ENCODE measurements around the gene NRARP. TPM values are rescaled to one million over a fixed set of nuclear protein-coding genes. Genes with fewer than 3 reads are reported as not detected.

Gene NRARP
- total and polyA plus RNA-seq, 10 of the 15 experiments (the other 5 are each of a cell fraction or from before 2014, with no cell fraction given) = 0.06 to 9.2 (median 2.2) TPM; not detected in 2

- RAD21 ChIA-PET (ENCODE audit: unreplicated experiment) = interaction anchor here (3.5 kb wide), 1 partner anchor 17 kb away, joined by 20 read pairs; the partner anchor contains the start of gene NRARP
- no peaks in the 10 kb centered on the region for H3K79me2 ChIP-seq (ENCODE audit: control insufficient read depth, insufficient read depth, low read length)
- no peak overlapping the region for H3K4me2 ChIP-seq (ENCODE audit: control insufficient read depth, insufficient read depth)
- no peaks in the 10 kb centered on the region for H3K36me3 ChIP-seq (ENCODE audit: control insufficient read depth in 2 of 2, insufficient read depth in 2 of 2, low read length in 1 of 2)
- BruUV-seq (replicated peaks) = no TSS peak
- no peak for DNase-seq (ENCODE audit: low read depth, low spot score)
- 74% methylated on average over 25 of the region's 26 CpGs for WGBS (ENCODE audit: insufficient coverage, insufficient replicate concordance, low lambda C conversion rate, missing lambda C conversion rate)
- CTCF ChIA-PET = no interaction called here
- no peak overlapping the region for H3K27ac ChIP-seq (ENCODE audit: control insufficient read depth, insufficient read depth)
- no peak for ATAC-seq
- H3K9ac ChIP-seq (ENCODE audit: control insufficient read depth, insufficient read depth, low read length) = no peak overlapping the region
- no peak overlapping the region for H2AFZ ChIP-seq (ENCODE audit: control insufficient read depth, low read depth, low read length)
- no peaks in the 10 kb centered on the region; the same call in 2 of the 3 replicates for H3K9me3 ChIP-seq (replicated peaks; ENCODE audit: control insufficient read depth, insufficient read depth, low read length)
- no peak for TF ChIP-seq BRCA1 (IDR thresholded peaks at IDR 0.05; ENCODE audit: low read depth, low read length)
- no peak for TF ChIP-seq BCL3 (IDR thresholded peaks at IDR 0.05; ENCODE audit: borderline replicate concordance, insufficient read depth, low read depth, low read length, poor library complexity, severe bottlenecking)
- no peak for TF ChIP-seq TCF7 (IDR thresholded peaks at IDR 0.05; ENCODE audit: borderline replicate concordance)
- TF ChIP-seq GATAD2B (conservative IDR thresholded peaks at IDR 0.05; ENCODE audit: low read depth) = no peak
- TF ChIP-seq TCF12 (IDR thresholded peaks at IDR 0.05; ENCODE audit: low read depth, low read length) = no peak
- TF ChIP-seq MTA2 (IDR thresholded peaks at IDR 0.05; ENCODE audit: low read depth) = no peak
- no peak for TF ChIP-seq DPF2 (IDR thresholded peaks at IDR 0.05)
- no peak for TF ChIP-seq RB1 (IDR thresholded peaks at IDR 0.05; ENCODE audit: borderline replicate concordance)
- no peak for TF ChIP-seq HDAC2 (IDR thresholded peaks at IDR 0.05)
- no peak for TF ChIP-seq ATF2 (IDR thresholded peaks at IDR 0.05; ENCODE audit: low read length)
- no peak for TF ChIP-seq NFIC (IDR thresholded peaks at IDR 0.05; ENCODE audit: low read depth, low read length)
- no peak for TF ChIP-seq RELB (IDR thresholded peaks at IDR 0.05; ENCODE audit: low read depth)
- no peak for TF ChIP-seq ZNF274 (IDR thresholded peaks at IDR 0.05; ENCODE audit: insufficient read depth, insufficient read length)
- TF ChIP-seq KAT2A (conservative IDR thresholded peaks at IDR 0.05; ENCODE audit: control insufficient read depth, low read depth, low read length) = no peak
- no peak for TF ChIP-seq POU2F2 (IDR thresholded peaks at IDR 0.05; ENCODE audit: borderline replicate concordance, low read depth, low read length)
- H3K27me3 ChIP-seq (replicated peaks in 1 of 2; ENCODE audit: control insufficient read depth in 2 of 2, insufficient read depth in 2 of 2, low read length in 1 of 2) = no peaks in the 10 kb centered on the region
- no peaks in the 10 kb centered on the region for H4K20me1 ChIP-seq (ENCODE audit: control insufficient read depth, insufficient read depth)
- SMC1A ChIA-PET (ENCODE audit: uncharacterized antibody, unreplicated experiment) = no interaction called here
- peaks cover 5% of the 10 kb centered on the region for H3K4me1 ChIP-seq (ENCODE audit: control insufficient read depth, insufficient read depth, low read length)
- FAIRE-seq = no peak
- intact Hi-C loops (cut with micrococcal nuclease; ENCODE audit: unreplicated experiment) = no loop called here
- POLR2A ChIA-PET = interaction anchor here (1.3 kb wide), 1 partner anchor 17 kb away, joined by 3 read pairs; the partner anchor contains the start of gene NRARP
- in situ Hi-C loops (cut with MboI) = no loop called here
- no peak overlapping the region for H3K4me3 ChIP-seq
These were observed 17.1 kb upstream of the NRARP start for GRCh38 chr9:137319011-137319738.

Measured in GM12878 (cell line).